Mucosa of stomach (tissue), 1 donor: ENCODE results near the gene KCNN1.

Experiments used
- H3K27me3 ChIP-seq: one replicate; pipeline ENCODE4 v1.7.0; 2013; ENCODE audit warnings: mild to moderate bottlenecking, low read length; ENCODE audit not compliant: control insufficient read depth, insufficient read depth
- H3K36me3 ChIP-seq: one replicate; pipeline ENCODE4 v1.7.0; 2013; ENCODE audit warnings: low read length; ENCODE audit not compliant: control insufficient read depth, insufficient read depth
- H3K4me1 ChIP-seq: one replicate; pipeline ENCODE4 v1.7.0; 2013; ENCODE audit warnings: mild to moderate bottlenecking, low read length; ENCODE audit not compliant: control insufficient read depth, insufficient read depth
- H3K4me3 ChIP-seq: one replicate; pipeline ENCODE4 v1.7.0; 2013; ENCODE audit warnings: low read length
- H3K9ac ChIP-seq: one replicate; pipeline ENCODE4 v1.7.0; 2013; ENCODE audit warnings: mild to moderate bottlenecking, low read length, moderate library complexity
- H3K9me3 ChIP-seq: one replicate; pipeline ENCODE4 v1.7.0; 2013; ENCODE audit warnings: mild to moderate bottlenecking, low read length, moderate library complexity; ENCODE audit not compliant: control insufficient read depth
- donor health status: Pancreatic carcinoma.

KCNN1 gene

GRCh38 chr19:17965370-17966128 lies 1.4 kb upstream of the KCNN1 start:
- Histone ChIP-seq H3K9ac (no peak overlapping the region), H3K9me3 (no peaks in the 10 kb centered on the region), H3K4me1 (no peaks in the 10 kb centered on the region), H3K27me3 (peaks cover 44% of the 10 kb centered on the region), H3K36me3 (no peaks in the 10 kb centered on the region), H3K4me3 (no peak overlapping the region)

GRCh38 chr19:17966129-17966483 lies 801 bp upstream of the KCNN1 start:
- H3K9ac ChIP-seq, result no peak overlapping the region
- no peaks in the 10 kb centered on the region for H3K4me1 ChIP-seq
- H3K27me3 ChIP-seq, result peaks cover 44% of the 10 kb centered on the region
- H3K9me3 ChIP-seq, result no peaks in the 10 kb centered on the region
- H3K36me3 ChIP-seq, result no peaks in the 10 kb centered on the region
- no peak overlapping the region for H3K4me3 ChIP-seq

- Histone ChIP-seq H3K9ac (no peak overlapping the region), H3K36me3 (no peaks in the 10 kb centered on the region), H3K4me1 (no peaks in the 10 kb centered on the region), H3K4me3 (no peak overlapping the region), H3K9me3 (no peaks in the 10 kb centered on the region), H3K27me3 (peaks cover 39% of the 10 kb centered on the region)
These were observed 547 bp downstream of the KCNN1 start for GRCh38 chr19:17967257-17968051.

- no peak overlapping the region for H3K9ac ChIP-seq
- H3K36me3 ChIP-seq, result no peaks in the 10 kb centered on the region
- H3K27me3 ChIP-seq, result peaks cover 38% of the 10 kb centered on the region
- no peaks in the 10 kb centered on the region for H3K9me3 ChIP-seq
- no peak overlapping the region for H3K4me3 ChIP-seq
- H3K4me1 ChIP-seq, result no peaks in the 10 kb centered on the region
These were observed 1.5 kb downstream of the KCNN1 start for GRCh38 chr19:17968362-17968761.

- Histone ChIP-seq H3K9ac (no peak overlapping the region), H3K36me3 (no peaks in the 10 kb centered on the region), H3K9me3 (no peaks in the 10 kb centered on the region), H3K4me1 (no peaks in the 10 kb centered on the region), H3K4me3 (no peak overlapping the region), H3K27me3 (peaks cover 36% of the 10 kb centered on the region)
These were observed 2.3 kb downstream of the KCNN1 start for GRCh38 chr19:17969096-17969792.

- no peaks in the 10 kb centered on the region for H3K36me3 ChIP-seq
- peaks cover 19% of the 10 kb centered on the region for H3K27me3 ChIP-seq
These were observed 5.3 kb downstream of the KCNN1 start for GRCh38 chr19:17972230-17972629.

GRCh38 chr19:17973759-17974158 lies 6.9 kb downstream of the KCNN1 start:
- H3K36me3 ChIP-seq, result no peaks in the 10 kb centered on the region
- peaks cover 9% of the 10 kb centered on the region for H3K27me3 ChIP-seq
- no peak overlapping the region for H3K4me3 ChIP-seq
- H3K4me1 ChIP-seq, result no peaks in the 10 kb centered on the region
- H3K9me3 ChIP-seq, result no peaks in the 10 kb centered on the region
- no peak overlapping the region for H3K9ac ChIP-seq

More at GRCh38 chr19:17972230-17972629, 5.3 kb downstream of the KCNN1 start:
- H3K4me3 ChIP-seq, result no peak overlapping the region
- H3K9me3 ChIP-seq, result no peaks in the 10 kb centered on the region
- H3K4me1 ChIP-seq, result no peaks in the 10 kb centered on the region
- H3K9ac ChIP-seq, result no peak overlapping the region

- Histone ChIP-seq H3K9me3 (no peaks in the 10 kb centered on the region), H3K36me3 (no peaks in the 10 kb centered on the region), H3K4me1 (no peaks in the 10 kb centered on the region), H3K4me3 (no peak overlapping the region), H3K9ac (no peak overlapping the region), H3K27me3 (peaks cover 5% of the 10 kb centered on the region)
These were observed 7.6 kb downstream of the KCNN1 start for GRCh38 chr19:17974551-17974950.

GRCh38 chr19:17975032-17975431 lies 8.1 kb downstream of the KCNN1 start:
- H3K36me3 ChIP-seq, result no peaks in the 10 kb centered on the region

GRCh38 chr19:17977021-17977420 lies 10.1 kb downstream of the KCNN1 start:
- Histone ChIP-seq H3K36me3 (no peaks in the 10 kb centered on the region), H3K4me3 (no peak overlapping the region), H3K9ac (no peak overlapping the region), H3K27me3 (peaks cover 5% of the 10 kb centered on the region), H3K4me1 (no peaks in the 10 kb centered on the region), H3K9me3 (no peaks in the 10 kb centered on the region)

More at GRCh38 chr19:17975032-17975431, 8.1 kb downstream of the KCNN1 start:
- H3K9ac ChIP-seq, result no peak overlapping the region
- peaks cover 5% of the 10 kb centered on the region for H3K27me3 ChIP-seq
- no peaks in the 10 kb centered on the region for H3K4me1 ChIP-seq
- no peaks in the 10 kb centered on the region for H3K9me3 ChIP-seq
- no peak overlapping the region for H3K4me3 ChIP-seq

- H3K4me1 ChIP-seq, result no peaks in the 10 kb centered on the region
- no peaks in the 10 kb centered on the region for H3K36me3 ChIP-seq
- no peaks in the 10 kb centered on the region for H3K9me3 ChIP-seq
- no peak overlapping the region for H3K4me3 ChIP-seq
- no peak overlapping the region for H3K9ac ChIP-seq
- peaks cover 5% of the 10 kb centered on the region for H3K27me3 ChIP-seq
These were observed 10.6 kb downstream of the KCNN1 start for GRCh38 chr19:17977488-17977887.

GRCh38 chr19:17981611-17982010 lies 14.7 kb downstream of the KCNN1 start:
- Histone ChIP-seq H3K9ac (no peak overlapping the region), H3K36me3 (no peaks in the 10 kb centered on the region), H3K4me1 (no peaks in the 10 kb centered on the region), H3K27me3 (no peaks in the 10 kb centered on the region), H3K4me3 (no peak overlapping the region), H3K9me3 (no peaks in the 10 kb centered on the region)
